KMS-11 (cell line): ENCODE results near the gene BAK1.
A peak's percentile ranks its signal among the peaks of the same experiment; 100 is the strongest.

ENCODE experiments used
- H2AFZ ChIP-seq: fragments of 200-600 bp; sonication (generic); 2 replicates; pipeline ENCODE4 v1.6.1; 2016; ENCODE audit warnings: antibody characterized with exemption, mixed run types, low read depth
- H3K27ac ChIP-seq: fragments of 200-600 bp; sonication (generic); 2 replicates; pipeline ENCODE4 v1.6.1; 2016; ENCODE audit warnings: mild to moderate bottlenecking, mixed run types
- H3K27me3 ChIP-seq: fragments of 200-600 bp; sonication (generic); 2 replicates; pipeline ENCODE4 v1.6.1; 2017; ENCODE audit warnings: mild to moderate bottlenecking, low read depth, mixed run types, moderate library complexity; ENCODE audit not compliant: insufficient read depth
- H3K36me3 ChIP-seq: fragments of 200-600 bp; sonication (generic); 2 replicates; pipeline ENCODE4 v1.6.1; 2017; ENCODE audit warnings: mild to moderate bottlenecking, mixed run types; ENCODE audit not compliant: insufficient read depth
- H3K4me1 ChIP-seq: fragments of 200-600 bp; sonication (generic); 2 replicates; pipeline ENCODE4 v1.6.1; 2016; ENCODE audit warnings: mild to moderate bottlenecking, low read depth, mixed run types; ENCODE audit not compliant: poor library complexity, severe bottlenecking
- H3K4me2 ChIP-seq: fragments of 200-600 bp; sonication (generic); 2 replicates; pipeline ENCODE4 v1.7.0; 2016; ENCODE audit warnings: mild to moderate bottlenecking, mixed run types
- H3K4me3 ChIP-seq: fragments of 200-600 bp; sonication (generic); IDR thresholded peaks from 2 replicates; pipeline ENCODE4 v1.6.1; 2017; ENCODE audit warnings: low read depth, low read length, mixed read lengths; ENCODE audit not compliant: insufficient read depth
- H3K79me2 ChIP-seq: fragments of 200-600 bp; sonication (generic); 2 replicates; pipeline ENCODE4 v1.6.1; 2016; ENCODE audit warnings: low read depth, mixed run types; ENCODE audit not compliant: insufficient read depth
- H3K9ac ChIP-seq: fragments of 200-600 bp; sonication (generic); 2 replicates; pipeline ENCODE4 v1.6.1; 2016; ENCODE audit warnings: mild to moderate bottlenecking, mixed run types
- H4K20me1 ChIP-seq: fragments of 200-600 bp; sonication (generic); 2 replicates; pipeline ENCODE4 v1.6.1; 2016; ENCODE audit warnings: mild to moderate bottlenecking, mixed run types; ENCODE audit not compliant: insufficient read depth
- TF ChIP-seq, protein P1 (sequence below): fragments of 200-600 bp; sonication (generic); conservative IDR thresholded peaks from 2 replicates; pipeline ENCODE4 v1.6.1; 2017; ENCODE audit warnings: low read depth, mild to moderate bottlenecking, antibody characterized with exemption, low read length, moderate library complexity, mixed read lengths

Gene BAK1

DNA sequence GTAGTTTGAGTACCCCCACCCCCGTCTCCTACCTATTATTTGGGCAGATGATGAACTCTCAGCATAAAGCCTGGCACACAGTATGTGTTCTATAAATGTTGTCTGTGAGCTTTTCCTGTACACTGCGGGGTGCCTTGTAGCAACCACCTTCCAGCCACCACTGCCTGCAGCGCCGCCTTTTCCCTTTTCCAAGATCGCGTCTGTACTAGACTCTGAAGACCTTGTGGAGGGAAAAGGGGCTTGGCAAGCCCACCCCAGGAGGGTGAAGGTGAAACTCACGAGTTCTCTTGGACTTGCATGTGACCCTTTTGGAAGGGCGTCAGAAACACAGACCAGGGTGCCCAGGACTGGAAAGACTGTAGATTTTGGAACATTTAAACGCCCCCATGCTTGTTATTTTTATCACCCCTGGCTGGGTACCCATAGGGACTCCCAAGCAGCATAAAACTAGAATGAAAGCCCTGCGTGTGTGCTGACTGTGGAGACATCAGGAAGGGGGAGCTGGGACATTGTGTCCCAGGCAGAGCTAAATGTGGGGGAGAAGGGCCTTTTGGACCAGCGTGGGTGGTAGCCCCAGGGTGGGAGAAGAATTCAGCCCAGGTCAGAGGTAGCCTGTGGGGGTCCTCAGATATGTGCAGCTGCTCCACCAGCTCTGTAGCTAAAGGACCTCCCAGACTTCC is 8.3 kb downstream of the BAK1 start:
- Histone ChIP-seq H3K9ac (peak overlapping the region; percentile 93), H3K4me1 (peaks cover 19% of the 10 kb centered on the region), H3K4me2 (peak overlapping the region; percentile 93), H3K4me3 (no peak overlapping the region), H3K27me3 (no peaks in the 10 kb centered on the region), H3K27ac (peak overlapping the region; percentile 98), H3K36me3 (no peaks in the 10 kb centered on the region; the same call in 1 of the 2 replicates), H4K20me1 (no peaks in the 10 kb centered on the region), H3K79me2 (no peaks in the 10 kb centered on the region), H2AFZ (peak overlapping the region; percentile 50; the same call in 1 of the 2 replicates)
- TF ChIP-seq, protein P1, sequence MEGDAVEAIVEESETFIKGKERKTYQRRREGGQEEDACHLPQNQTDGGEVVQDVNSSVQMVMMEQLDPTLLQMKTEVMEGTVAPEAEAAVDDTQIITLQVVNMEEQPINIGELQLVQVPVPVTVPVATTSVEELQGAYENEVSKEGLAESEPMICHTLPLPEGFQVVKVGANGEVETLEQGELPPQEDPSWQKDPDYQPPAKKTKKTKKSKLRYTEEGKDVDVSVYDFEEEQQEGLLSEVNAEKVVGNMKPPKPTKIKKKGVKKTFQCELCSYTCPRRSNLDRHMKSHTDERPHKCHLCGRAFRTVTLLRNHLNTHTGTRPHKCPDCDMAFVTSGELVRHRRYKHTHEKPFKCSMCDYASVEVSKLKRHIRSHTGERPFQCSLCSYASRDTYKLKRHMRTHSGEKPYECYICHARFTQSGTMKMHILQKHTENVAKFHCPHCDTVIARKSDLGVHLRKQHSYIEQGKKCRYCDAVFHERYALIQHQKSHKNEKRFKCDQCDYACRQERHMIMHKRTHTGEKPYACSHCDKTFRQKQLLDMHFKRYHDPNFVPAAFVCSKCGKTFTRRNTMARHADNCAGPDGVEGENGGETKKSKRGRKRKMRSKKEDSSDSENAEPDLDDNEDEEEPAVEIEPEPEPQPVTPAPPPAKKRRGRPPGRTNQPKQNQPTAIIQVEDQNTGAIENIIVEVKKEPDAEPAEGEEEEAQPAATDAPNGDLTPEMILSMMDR: no peak

DNA sequence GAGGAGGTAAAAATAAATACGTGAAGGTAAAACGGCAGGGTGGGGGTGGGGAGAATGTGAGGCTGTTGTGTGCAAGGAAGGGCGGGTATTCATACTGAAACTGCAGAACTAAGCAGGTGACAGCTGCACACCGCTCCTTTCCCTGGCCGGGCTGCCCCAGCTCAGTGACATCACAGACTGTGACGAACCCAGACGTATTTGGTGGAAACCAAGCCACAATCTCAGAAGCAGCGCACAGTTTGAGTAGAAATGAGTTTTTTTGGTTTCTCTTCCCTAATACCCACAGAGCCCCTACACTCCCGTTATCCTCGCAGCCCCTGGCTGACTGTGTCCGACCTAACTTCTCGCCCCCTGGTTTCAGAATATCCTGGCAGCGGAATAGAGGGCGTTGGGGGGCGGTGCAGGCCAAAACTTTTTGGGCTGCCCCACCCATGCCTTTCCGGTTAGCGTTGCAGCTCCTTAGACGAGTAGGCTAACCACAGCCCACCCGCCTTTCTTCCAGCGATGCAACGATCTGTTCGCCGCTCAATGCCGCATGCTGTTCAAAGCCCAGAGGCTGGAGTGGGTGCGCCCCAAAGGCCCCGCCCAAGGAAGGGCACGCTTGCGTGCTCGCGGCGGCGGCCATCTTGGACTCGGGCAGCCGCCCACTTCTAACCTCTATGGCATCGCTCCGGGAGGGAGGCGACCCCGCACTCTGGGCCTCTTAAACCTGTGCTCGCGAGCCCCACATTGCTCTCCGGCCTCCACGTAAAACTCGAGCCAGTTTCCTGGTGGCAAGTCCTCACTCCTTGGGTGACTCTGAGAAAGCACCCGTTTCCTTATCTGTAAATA is 9.1 kb downstream of the BAK1 start:
- Histone ChIP-seq H2AFZ (peak overlapping the region; percentile 50), H3K36me3 (no peaks in the 10 kb centered on the region), H3K9ac (peak overlapping the region; percentile 93), H3K79me2 (no peaks in the 10 kb centered on the region), H3K4me2 (peak overlapping the region; percentile 93), H4K20me1 (no peaks in the 10 kb centered on the region), H3K27me3 (no peaks in the 10 kb centered on the region), H3K4me1 (peaks cover 19% of the 10 kb centered on the region), H3K4me3 (no peak overlapping the region), H3K27ac (peak overlapping the region; percentile 98)
- TF ChIP-seq, protein P1: no peak

DNA sequence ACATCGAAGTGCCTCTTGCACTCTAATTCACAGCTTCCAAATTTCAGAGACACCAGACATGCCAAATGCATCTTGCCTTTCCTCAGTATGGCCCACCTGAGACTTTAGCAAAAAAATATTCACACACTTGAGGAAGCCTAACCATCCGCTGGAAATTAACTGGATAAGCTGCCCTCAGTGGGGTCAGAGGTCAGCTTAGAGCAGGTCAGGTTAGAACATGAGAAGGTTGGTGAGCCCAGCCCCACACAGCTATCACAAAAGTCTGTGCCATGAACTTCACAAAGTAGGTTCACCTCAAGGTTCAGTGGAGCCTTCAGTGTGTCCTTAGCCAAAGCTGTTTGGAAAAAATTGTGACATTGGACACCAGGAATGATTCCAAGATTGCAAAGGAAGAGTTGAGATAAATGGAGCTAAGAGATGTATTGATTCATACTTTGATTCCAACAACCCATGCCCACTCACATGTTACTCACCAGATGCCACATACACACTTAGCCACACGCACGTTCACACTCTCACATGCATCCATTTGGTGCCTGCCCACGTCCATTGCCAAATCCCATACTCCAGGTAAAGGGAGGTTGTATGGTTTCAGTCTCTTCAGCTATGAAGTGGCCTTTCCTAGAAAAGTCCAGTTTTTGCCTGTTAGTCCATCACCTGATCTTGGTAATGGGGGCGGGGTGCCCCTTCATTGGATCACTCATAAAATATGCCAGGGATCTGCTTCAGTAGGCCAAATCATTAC is 11.1 kb downstream of the BAK1 start:
- H3K4me1 ChIP-seq: peaks cover 19% of the 10 kb centered on the region
- no peaks in the 10 kb centered on the region for H3K27me3 ChIP-seq
- no peak overlapping the region for H2AFZ ChIP-seq
- H3K4me2 ChIP-seq: no peak overlapping the region
- H4K20me1 ChIP-seq: no peaks in the 10 kb centered on the region
- no peaks in the 10 kb centered on the region for H3K79me2 ChIP-seq
- TF ChIP-seq, protein P1: no peak
- no peak overlapping the region for H3K4me3 ChIP-seq
- no peak overlapping the region for H3K27ac ChIP-seq
- H3K36me3 ChIP-seq: no peaks in the 10 kb centered on the region
- H3K9ac ChIP-seq: no peak overlapping the region

DNA sequence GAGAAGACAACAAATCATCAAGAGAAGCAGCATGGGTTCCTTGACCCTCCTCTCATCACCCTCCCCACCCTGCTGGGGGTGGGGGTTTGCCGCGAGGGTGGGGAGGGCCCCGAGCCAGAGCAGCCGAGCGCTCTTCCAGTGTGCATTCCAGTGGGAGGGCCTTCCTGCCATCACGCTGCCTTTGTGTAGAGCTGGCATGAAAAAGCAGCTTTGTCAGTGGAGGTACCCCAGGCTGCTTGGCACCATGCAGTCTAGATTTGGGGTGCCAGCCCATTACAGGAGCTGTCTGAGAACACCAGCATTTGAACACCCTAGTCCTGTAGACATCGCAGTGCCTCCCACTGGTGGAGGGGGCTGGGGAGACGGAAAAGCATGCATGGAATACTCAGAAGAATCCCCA is 12.2 kb downstream of the BAK1 start:
- H3K36me3 ChIP-seq: no peaks in the 10 kb centered on the region
- no peak overlapping the region for H2AFZ ChIP-seq
- no peak overlapping the region for H3K4me3 ChIP-seq
- TF ChIP-seq, protein P1: no peak
- no peaks in the 10 kb centered on the region for H4K20me1 ChIP-seq
- H3K27me3 ChIP-seq: no peaks in the 10 kb centered on the region
- no peak overlapping the region for H3K4me2 ChIP-seq
- H3K9ac ChIP-seq: no peak overlapping the region
- H3K79me2 ChIP-seq: no peaks in the 10 kb centered on the region
- no peak overlapping the region for H3K27ac ChIP-seq
- peaks cover 19% of the 10 kb centered on the region for H3K4me1 ChIP-seq
